OCI-LY7 (cell line): ENCODE measurements around the gene CHD5. TPM values are rescaled to one million over a fixed set of nuclear protein-coding genes. Genes with fewer than 3 reads are reported as not detected.

Source experiments
- BruUV-seq: library from RNA; stranded (reverse); fragments of 400-500 nt; replicated peaks from 2 replicates; lab custom pipeline; 2021; lab: Mats Ljungman, UMichigan
- CTCF ChIA-PET: fragments of 300-600 bp; sonication (Branson Sonifier 250); formaldehyde crosslinking; loops from one replicate; lab custom pipeline; 2022; ENCODE audit warnings: antibody characterized with exemption; ENCODE audit not compliant: unreplicated experiment; lab: Charles Lee
- POLR2A ChIA-PET: fragments of 300-600 bp; sonication (Branson Sonifier 250); formaldehyde crosslinking; loops from one replicate; lab custom pipeline; 2022; ENCODE audit warnings: antibody characterized with exemption; lab: Charles Lee
- DNase-seq: peaks from one replicate; pipeline ENCODE4 v3.0.0-alpha.2; 2015; ENCODE audit warnings: low spot score
- H2AFZ ChIP-seq: fragments of 200-600 bp; sonication (generic), shearing (Covaris generic); 2 replicates; pipeline ENCODE4 v1.6.1; 2014; ENCODE audit warnings: mild to moderate bottlenecking, antibody characterized with exemption, low read length, moderate library complexity
- H3K27ac ChIP-seq: fragments of 200-600 bp; sonication (generic); 2 replicates; pipeline ENCODE4 v1.5.1; 2014; ENCODE audit warnings: mixed run types, low read depth, mild to moderate bottlenecking, moderate library complexity, low read length, inconsistent platforms; ENCODE audit not compliant: poor library complexity, severe bottlenecking
- H3K36me3 ChIP-seq: fragments of 200-600 bp; sonication (generic); 2 replicates; pipeline ENCODE4 v1.6.1; 2014; ENCODE audit warnings: mild to moderate bottlenecking, antibody characterized with exemption, low read length, moderate library complexity, mixed read lengths; ENCODE audit not compliant: insufficient read depth
- H3K4me1 ChIP-seq: fragments of 200-600 bp; sonication (generic); 2 replicates; pipeline ENCODE4 v1.5.1; 2014; ENCODE audit warnings: mild to moderate bottlenecking, low read length; ENCODE audit not compliant: insufficient read depth, poor library complexity, severe bottlenecking
- H3K4me2 ChIP-seq: fragments of 200-600 bp; sonication (generic); 2 replicates; pipeline ENCODE4 v1.6.1; 2014; ENCODE audit warnings: mild to moderate bottlenecking, low read length
- H3K4me3 ChIP-seq: fragments of 200-600 bp; sonication (generic); 2 replicates; pipeline ENCODE4 v1.5.1; 2014; ENCODE audit warnings: mild to moderate bottlenecking, low read depth, low read length; ENCODE audit not compliant: poor library complexity, severe bottlenecking
- H3K79me2 ChIP-seq: fragments of 200-600 bp; sonication (generic); 2 replicates; pipeline ENCODE4 v1.6.1; 2016; ENCODE audit warnings: low read depth, mild to moderate bottlenecking, low read length, moderate library complexity, mixed read lengths; ENCODE audit not compliant: insufficient read depth
- H3K9me2 ChIP-seq: fragments of 200-600 bp; sonication (generic); 2 replicates; pipeline ENCODE4 v1.6.1; 2016; ENCODE audit warnings: mild to moderate bottlenecking, low read length, mixed read lengths; ENCODE audit not compliant: insufficient read depth
- H3K9me3 ChIP-seq: fragments of 200-600 bp; sonication (generic); 2 replicates; pipeline ENCODE4 v1.6.1; 2014; ENCODE audit warnings: mild to moderate bottlenecking, mixed run types, low read length, mixed read lengths
- H4K20me1 ChIP-seq: fragments of 200-600 bp; sonication (generic); 2 replicates; pipeline ENCODE4 v1.6.1; 2014; ENCODE audit warnings: mild to moderate bottlenecking, antibody characterized with exemption, low read length, moderate library complexity, mixed read lengths; ENCODE audit not compliant: insufficient read depth
- CTCF ChIP-seq: fragments of 200-600 bp; sonication (generic); conservative IDR thresholded peaks from 2 replicates; pipeline ENCODE4 v1.5.1; 2014; ENCODE audit warnings: mild to moderate bottlenecking, antibody characterized with exemption, low read length, moderate library complexity, mixed read lengths
- EZH2phosphoT487 ChIP-seq: fragments of 200-600 bp; sonication (generic); IDR thresholded peaks from 2 replicates; pipeline ENCODE4 v1.6.1; 2018; ENCODE audit warnings: low read depth, borderline replicate concordance, mild to moderate bottlenecking, mixed run types, antibody characterized with exemption, low read length, moderate library complexity, mixed read lengths
- intact Hi-C: fragments of 100-400 bp; cut with micrococcal nuclease; formaldehyde crosslinking; loops from one replicate; pipeline ENCODE4 v1.10.0; 2022; ENCODE audit not compliant: unreplicated experiment
- total RNA-seq, 2 experiments: library from RNA; depleted of rRNA in 1 of 2; stranded (reverse); fragments of >200 nt in 1 of 2; shearing (Covaris generic) in 1 of 2; gene quantifications; 2 replicates each; pipeline ENCODE4 v1.2.3, GENCODE V29; 2014 to 2022

The CHD5 gene
- total RNA-seq, 2 experiments from 2014 or later, result 0.19 to 0.38 TPM

- Histone ChIP-seq H2AFZ (no peak overlapping the region), H3K4me3 (no peak overlapping the region), H3K27ac (no peak overlapping the region), H3K4me1 (no peaks in the 10 kb centered on the region), H3K9me2 (no peaks in the 10 kb centered on the region), H3K79me2 (no peaks in the 10 kb centered on the region), H3K4me2 (no peak overlapping the region), H3K36me3 (no peaks in the 10 kb centered on the region), H3K9me3 (no peaks in the 10 kb centered on the region), H4K20me1 (no peaks in the 10 kb centered on the region)
- ChIA-PET CTCF (no interaction called here), POLR2A (no interaction called here)
- DNase-seq, result no peak
- intact Hi-C loops, result no loop called here
- BruUV-seq, result no TSS peak
- TF ChIP-seq CTCF, result no peak
- TF ChIP-seq EZH2phosphoT487, result no peak
Observed at GRCh38 chr1:6095511-6096242, 84.4 kb downstream of the CHD5 start.

GRCh38 chr1:6094801-6095505 is 85.2 kb downstream of the CHD5 start:
- no peak for DNase-seq
- Histone ChIP-seq H4K20me1 (no peaks in the 10 kb centered on the region), H3K9me3 (no peaks in the 10 kb centered on the region), H3K4me2 (no peak overlapping the region), H3K4me1 (no peaks in the 10 kb centered on the region), H3K9me2 (no peaks in the 10 kb centered on the region), H3K27ac (no peak overlapping the region), H3K4me3 (no peak overlapping the region), H3K79me2 (no peaks in the 10 kb centered on the region), H2AFZ (no peak overlapping the region), H3K36me3 (no peaks in the 10 kb centered on the region)
- no peak for TF ChIP-seq CTCF
- no peak for TF ChIP-seq EZH2phosphoT487
- BruUV-seq, result no TSS peak
- POLR2A ChIA-PET, result no interaction called here
- CTCF ChIA-PET, result no interaction called here
- intact Hi-C loops, result no loop called here

GRCh38 chr1:6094246-6094645 is 85.9 kb downstream of the CHD5 start:
- no TSS peak for BruUV-seq
- Histone ChIP-seq H3K4me2 (no peak overlapping the region), H3K9me2 (no peaks in the 10 kb centered on the region), H3K36me3 (no peaks in the 10 kb centered on the region), H3K4me3 (no peak overlapping the region), H3K9me3 (no peaks in the 10 kb centered on the region), H3K27ac (no peak overlapping the region), H2AFZ (no peak overlapping the region), H3K4me1 (no peaks in the 10 kb centered on the region), H3K79me2 (no peaks in the 10 kb centered on the region), H4K20me1 (no peaks in the 10 kb centered on the region)
- DNase-seq, result no peak
- no peak for TF ChIP-seq EZH2phosphoT487
- no peak for TF ChIP-seq CTCF
- intact Hi-C loops, result no loop called here
- CTCF ChIA-PET, result no interaction called here
- POLR2A ChIA-PET, result no interaction called here
